HG03064 (cell line): ENCODE data around the gene TMEM200C.

Experiments
- ATAC-seq: cut with Tn5 transposase; IDR thresholded peaks from one replicate; pipeline ENCODE4 v1.9.1; 2021; ENCODE audit warnings: low read depth; ENCODE audit not compliant: unreplicated experiment

The TMEM200C gene

DNA sequence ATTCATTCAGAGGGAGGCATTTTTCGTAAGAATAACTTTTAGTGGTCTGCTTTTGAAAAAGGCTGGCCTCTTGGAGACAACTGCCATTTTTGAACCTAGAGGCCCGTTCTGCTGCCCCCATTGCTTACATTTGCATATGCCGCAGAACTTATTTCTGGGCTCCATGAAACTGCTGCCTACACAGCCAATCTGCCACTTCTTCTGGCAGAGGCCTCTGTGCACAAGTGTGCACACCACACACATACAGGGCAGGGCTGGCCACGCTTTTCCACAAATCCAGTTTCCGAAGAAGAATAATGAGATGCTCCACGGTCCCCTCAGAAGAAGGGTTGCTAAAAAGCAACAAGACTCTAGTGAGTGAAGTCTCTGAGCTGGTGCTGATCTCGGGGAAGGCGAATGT is 56.2 kb downstream of the TMEM200C start:
- no peak for ATAC-seq
